ENCODE data around the gene SLC27A5.

Gene SLC27A5

GRCh38 chr19:58511353-58512208 is at the start of gene SLC27A5:
SLC27A5 (minus strand) TSS chr19:58511992; CDS start chr19:58511955, 37 bp downstream.
- no peak for DNase-seq (ENCODE audit: low read depth in 3 of 3)

DNA sequence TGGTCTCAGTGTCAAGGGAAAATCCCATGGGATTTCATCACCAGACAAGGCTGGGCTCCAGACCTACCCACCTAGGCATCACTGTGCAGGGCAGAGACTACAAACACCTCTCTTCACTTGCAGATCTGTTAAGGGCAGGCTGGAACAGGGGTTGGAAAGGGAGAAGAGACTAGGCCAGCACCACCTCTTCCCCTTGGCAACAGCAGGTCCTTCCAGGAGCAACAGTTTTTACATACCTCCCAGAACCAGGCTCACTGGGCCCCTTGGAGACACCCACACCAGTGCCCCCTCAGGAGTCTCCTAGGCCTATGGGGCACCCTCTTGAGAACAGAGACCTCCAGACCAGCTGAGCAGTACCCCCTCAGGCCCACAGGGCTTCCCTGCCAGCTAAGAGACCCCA is 49.1 kb upstream of the SLC27A5 start:
- DNase-seq (ENCODE audit: low read depth in 3 of 3), result no peak

GRCh38 chr19:58560007-58560887 is 48.5 kb upstream of the SLC27A5 start:
- no peak for DNase-seq (ENCODE audit: low read depth in 3 of 3)

DNA sequence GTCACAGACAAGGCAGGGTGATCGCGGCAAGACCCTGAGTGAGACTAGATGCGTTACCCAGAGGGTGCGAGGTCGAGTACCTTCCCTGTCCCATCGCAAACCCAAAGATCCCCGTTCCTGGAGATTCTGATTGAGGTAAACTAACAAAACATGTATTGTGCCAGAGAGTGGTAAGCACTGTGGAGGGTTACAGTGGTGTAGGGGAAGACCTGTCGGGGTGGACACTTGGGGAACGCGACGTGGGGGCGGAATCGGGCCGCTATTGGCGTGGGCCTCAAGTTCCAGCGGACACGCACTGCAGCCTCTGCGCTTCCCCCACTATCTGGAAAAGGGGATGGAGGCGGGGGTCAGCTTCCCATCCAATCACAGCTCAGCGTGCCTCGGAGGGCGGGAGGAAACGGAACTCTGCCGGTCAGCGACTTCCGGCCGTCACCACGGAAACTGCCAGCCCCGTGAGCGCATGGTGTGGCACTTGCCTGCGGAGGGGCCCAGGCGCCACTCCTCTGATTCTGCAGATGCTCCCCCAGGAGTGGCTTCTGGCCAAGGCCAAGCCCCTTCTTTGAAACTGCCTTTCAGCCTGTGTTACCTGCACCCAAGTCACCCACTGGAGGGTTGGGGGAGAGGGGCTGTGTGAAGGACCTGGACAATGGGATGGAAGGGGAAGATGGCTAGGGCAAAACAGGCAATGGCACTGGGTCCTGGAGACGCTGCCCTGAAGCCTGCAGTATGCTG is 47.6 kb upstream of the SLC27A5 start:
- peak in 1 of 3 experiments; percentile 88 for DNase-seq (ENCODE audit: low read depth in 3 of 3)

- peak; percentile 99 for DNase-seq (ENCODE audit: low read depth in 3 of 3)
Measured at GRCh38 chr19:58558623-58559274, 47.0 kb upstream of the SLC27A5 start.

- DNase-seq (ENCODE audit: low read depth in 3 of 3), result peak in 1 of 3 experiments; percentile 55
Measured at GRCh38 chr19:58558066-58558622, 46.4 kb upstream of the SLC27A5 start, which contains the start of gene UBE2M. UBE2M (minus strand) TSS chr19:58558611; CDS start chr19:58558381, 230 bp downstream.

GRCh38 chr19:58557221-58558065 is 45.7 kb upstream of the SLC27A5 start:
- no peak for DNase-seq (ENCODE audit: low read depth in 3 of 3)

DNA sequence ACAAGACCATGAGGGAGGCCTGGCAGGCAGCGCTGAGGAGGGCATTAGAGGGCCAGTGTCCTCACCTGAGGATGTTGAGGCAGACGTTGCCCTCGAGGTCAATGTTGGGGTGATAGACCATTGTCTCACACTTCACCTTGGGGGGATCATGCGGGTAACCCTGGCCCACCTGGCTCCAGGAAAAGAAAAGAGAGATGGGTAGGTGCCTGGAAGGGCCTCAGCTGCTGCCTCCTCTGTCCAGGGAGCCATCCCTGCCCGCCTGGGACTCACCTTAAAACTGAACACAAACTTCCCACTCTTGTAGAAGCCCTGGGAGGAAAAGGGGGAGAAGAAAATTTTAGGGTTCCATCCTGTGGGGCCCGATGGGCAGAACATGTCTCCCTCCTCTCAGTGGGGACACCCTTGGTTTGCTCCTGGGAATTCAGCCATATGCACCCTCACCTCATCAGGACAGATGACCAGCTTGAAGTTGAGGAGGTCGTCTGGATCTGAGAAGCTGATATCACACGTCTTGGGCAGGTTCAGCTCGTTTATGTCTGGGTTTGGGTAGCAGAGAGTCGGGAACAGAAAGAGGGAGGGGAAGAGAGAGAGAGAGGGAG is 44.9 kb upstream of the SLC27A5 start:
- DNase-seq (ENCODE audit: low read depth in 3 of 3), result no peak

DNA sequence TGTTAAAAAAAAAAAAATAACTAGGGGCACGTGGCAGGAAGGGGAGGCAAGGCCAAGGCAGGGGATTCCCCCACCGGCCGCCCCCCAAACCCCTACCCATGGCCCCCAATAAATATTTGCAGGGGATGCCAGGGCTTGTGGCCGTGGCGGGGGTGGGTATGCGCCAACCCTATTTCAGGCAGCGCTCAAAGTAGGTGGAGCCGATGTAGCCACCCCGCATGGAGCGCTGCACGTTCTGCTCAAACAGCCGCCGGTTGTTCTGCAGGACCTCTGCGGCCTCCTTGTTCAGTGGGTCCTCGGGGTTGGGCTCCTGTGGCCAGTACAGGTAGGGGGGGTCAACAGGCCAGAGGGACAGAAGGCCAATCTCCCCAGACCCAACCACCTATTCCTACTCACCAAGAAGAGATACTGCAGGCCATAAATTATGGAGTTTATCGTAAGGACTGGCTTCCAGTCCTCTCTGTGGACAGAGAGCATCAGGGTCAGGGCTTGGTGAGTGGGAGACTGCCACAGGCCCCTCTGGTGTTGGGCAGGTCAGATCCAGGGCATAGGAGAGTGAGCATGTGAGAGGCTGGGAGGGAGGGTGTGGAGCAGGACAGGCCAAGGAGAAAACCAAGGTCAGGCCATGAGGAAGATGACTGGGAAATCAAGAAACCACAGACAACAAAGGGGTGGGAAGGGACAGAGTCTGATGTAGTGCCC is 44.3 kb upstream of the SLC27A5 start:
- DNase-seq (ENCODE audit: low read depth in 3 of 3), result no peak

DNA sequence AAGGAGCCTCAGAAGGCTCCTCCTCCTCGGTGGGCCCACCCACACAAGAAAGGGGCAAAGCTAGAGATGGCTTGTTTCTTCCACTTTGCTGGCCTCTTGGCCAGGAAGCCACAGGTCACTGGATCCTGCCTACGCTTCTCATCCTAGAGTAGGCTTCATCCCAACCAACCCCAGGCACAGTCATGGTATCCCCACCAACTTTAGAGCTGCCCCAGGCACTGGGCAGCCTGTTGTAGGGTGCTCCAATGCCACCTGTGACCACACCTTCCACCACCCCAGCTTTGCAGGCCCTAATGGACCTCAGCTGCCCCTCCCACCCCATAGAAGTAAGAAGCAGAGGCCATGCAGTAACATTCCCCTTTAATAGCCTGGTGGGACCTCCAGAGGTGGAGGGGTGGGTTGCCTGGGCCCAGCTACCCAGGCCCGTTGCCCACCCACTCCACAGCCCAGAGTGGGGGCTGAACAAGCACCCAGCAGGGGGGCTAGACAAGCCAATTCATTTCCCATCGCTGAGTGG is 43.6 kb upstream of the SLC27A5 start:
- no peak for DNase-seq (ENCODE audit: low read depth in 3 of 3)

DNA sequence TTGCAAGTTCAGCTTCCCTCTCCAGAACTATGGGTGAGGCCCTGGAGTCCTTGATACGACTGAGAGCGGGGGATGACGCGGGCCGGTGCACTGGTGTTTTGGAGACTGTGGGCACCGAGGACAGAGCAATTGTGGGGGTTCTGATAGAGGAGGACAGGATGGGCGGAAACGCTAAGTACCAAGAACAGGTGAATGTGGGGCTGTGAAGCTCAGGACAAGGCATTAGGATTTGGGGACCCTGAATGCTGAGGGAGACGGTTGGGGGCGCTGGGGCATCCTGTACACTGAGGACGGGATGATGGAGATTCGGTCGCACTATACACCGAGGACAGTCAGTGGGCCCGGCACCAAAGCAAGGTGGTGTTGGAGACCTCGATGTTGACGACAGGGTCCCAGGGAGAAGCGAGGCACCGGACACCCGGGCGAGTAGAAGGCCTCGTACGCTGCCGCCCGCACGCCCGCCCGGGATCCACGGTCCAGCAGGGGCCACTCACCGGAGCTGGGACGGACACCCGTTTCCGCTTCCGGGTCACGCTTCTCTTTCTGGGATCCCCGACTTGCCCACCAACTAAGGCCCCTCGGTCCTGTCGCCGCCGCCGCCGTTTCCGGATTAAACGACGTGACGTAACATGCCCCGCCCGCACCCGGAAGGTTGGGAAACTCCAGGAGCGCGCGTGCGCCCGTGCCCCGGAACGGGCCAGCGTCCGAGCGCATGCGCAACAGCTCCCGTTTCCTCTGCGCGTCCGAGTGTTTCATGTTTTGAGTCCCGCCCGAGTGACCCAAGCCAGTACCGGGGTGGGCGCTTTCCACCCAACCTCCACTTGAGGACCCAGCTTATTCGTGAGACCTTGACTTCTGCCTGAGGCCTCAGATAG is 42.9 kb upstream of the SLC27A5 start, which contains the start of gene CHMP2A:
Gene CHMP2A (minus strand): TSS at position 612 of the 875 bp plus-strand sequence. CDS start 893 bp downstream, outside the sequence.
- peak; percentile 96 to 98 (median 98) for DNase-seq (ENCODE audit: low read depth in 3 of 3)

DNA sequence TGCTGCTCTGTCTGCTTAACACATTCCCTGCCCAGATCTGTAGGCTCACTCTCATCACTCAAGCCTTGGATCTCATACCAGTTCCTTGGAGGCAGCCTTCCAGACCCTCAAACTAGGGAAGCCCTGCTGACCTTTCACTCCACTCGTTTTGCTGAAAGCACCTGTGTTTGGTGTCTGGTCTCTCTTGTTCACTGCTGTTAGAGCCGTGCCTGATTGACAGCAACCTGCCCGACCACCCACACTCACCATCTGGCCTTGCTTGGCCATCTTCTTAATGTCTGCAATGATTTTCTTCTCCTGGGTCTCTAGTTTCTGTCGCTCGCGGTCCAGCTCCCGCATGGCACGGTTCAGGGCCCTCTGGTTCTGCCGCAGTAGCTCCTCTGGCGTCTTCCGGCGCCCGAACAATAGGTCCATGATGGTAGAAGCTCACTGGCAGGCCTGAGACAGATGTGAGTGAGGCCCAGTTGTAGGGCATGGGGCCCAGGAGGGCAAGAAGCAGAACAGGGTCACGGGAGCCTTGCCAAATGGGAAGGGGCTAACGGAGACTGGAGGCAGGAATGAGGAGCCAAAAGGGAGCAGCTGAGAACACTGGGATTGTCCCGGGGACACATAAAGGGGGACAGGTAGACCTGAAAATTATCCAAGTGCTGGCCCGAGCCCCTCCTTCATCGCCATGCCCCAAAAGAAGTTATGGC is 42.2 kb upstream of the SLC27A5 start:
- DNase-seq (ENCODE audit: low read depth in 3 of 3), result no peak

GRCh38 chr19:58552655-58553054 is 40.9 kb upstream of the SLC27A5 start:
- no peak for DNase-seq (ENCODE audit: low read depth in 3 of 3)

GRCh38 chr19:58551577-58552471 is 40.0 kb upstream of the SLC27A5 start:
- DNase-seq (ENCODE audit: low read depth in 3 of 3), result no peak

GRCh38 chr19:58551123-58551497 is 39.3 kb upstream of the SLC27A5 start:
- DNase-seq (ENCODE audit: low read depth in 3 of 3), result no peak

All from stimulated activated CD4-positive, alpha-beta T cell treated with anti-CD3 and anti-CD28 coated beads, TNF-alpha, amount 100 ng/mL, for 24 hours (primary cell).